GM21737 (cell line): ENCODE measurements around the gene SPTBN5.

Experiments
- ATAC-seq: cut with Tn5 transposase; IDR thresholded peaks from one replicate; pipeline ENCODE4 v1.9.1; 2021; ENCODE audit warnings: mild to moderate bottlenecking, moderate library complexity; ENCODE audit not compliant: unreplicated experiment

The SPTBN5 gene

GRCh38 chr15:41893422-41894250, at the start of gene SPTBN5:
SPTBN5 (minus strand) TSS chr15:41894053; CDS start chr15:41893497, 556 bp downstream.
- no peak for ATAC-seq

- no peak for ATAC-seq
Measured at GRCh38 chr15:41942886-41943285, 49.0 kb upstream of the SPTBN5 start.

DNA sequence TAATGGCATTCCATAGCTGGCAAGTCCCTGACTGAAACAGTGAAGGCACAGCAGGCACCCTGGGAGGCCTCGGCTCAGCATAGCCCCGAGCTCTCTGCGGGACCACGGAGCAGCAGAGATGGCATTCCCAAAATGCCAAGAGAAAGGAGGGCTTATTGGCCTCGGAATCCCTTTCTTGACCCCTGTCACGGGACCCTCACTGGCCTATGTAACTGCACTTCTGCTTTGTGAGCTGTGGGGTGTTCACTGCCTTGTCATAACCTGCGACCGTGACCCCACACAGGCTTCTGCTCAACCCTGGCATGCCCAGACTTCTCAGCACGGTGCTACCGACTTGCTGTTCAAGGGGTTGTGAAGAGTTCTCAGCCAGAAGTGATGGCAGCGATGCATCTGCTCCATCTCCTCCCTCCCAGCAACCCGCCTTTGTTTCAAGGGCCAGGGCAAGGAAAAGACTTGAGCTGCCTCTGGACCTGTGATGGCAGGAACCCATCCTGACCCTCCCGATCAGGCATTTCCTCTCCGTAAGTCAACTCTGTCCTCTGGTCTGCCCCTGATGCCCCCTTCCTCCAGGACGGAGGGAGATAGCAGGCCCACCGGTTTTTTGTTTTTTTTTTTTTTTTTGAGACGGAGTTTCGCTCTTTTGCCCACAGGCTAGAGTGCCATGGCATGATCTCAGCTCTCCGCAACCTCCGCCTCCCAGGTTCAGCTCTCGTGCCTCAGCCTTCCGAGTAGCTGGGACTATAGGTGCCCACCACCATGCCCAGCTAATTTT, 48.0 kb upstream of the SPTBN5 start:
- ATAC-seq, result no peak

DNA sequence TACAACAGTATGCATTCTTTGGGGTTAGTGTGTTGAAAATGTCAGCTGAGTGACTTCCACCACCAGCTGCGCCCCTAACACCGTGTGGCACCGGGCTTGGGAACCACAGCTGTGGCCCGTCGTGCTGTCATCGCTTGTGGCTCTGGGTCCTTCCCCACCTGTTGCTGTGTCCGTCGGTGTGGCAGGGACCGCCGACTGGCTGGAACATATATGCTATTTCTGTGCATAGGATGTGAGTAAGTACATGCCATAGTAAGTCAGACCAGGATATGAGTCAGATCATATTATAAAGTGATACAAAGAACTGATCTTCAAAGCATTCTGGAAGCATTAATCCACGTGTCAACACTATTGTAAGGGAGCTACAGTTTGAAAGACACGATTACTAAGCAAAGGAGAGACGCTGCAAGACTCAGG, 46.6 kb upstream of the SPTBN5 start:
- ATAC-seq, result no peak

DNA sequence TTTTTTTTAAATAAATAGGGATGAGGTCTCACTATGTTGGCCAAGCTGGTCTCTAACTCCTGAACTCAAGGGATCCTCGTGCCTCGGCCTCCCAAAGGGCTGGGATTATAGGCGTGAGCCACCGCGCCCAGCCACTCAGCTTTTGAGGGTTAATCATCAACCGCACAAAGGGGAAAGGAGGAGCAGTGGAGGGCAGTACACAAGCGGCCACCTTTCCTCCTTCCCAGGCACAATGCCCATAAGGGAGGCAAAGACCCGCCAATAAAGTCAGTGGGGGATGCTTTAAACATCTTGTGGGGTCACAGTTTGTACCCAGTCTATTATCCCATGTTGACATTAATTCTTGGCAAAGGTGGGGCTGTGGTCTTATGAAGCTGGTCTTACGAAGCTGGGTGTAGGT, 46.1 kb upstream of the SPTBN5 start:
- ATAC-seq, result no peak

- no peak for ATAC-seq
Measured at GRCh38 chr15:41937568-41937923, 43.7 kb upstream of the SPTBN5 start.

DNA sequence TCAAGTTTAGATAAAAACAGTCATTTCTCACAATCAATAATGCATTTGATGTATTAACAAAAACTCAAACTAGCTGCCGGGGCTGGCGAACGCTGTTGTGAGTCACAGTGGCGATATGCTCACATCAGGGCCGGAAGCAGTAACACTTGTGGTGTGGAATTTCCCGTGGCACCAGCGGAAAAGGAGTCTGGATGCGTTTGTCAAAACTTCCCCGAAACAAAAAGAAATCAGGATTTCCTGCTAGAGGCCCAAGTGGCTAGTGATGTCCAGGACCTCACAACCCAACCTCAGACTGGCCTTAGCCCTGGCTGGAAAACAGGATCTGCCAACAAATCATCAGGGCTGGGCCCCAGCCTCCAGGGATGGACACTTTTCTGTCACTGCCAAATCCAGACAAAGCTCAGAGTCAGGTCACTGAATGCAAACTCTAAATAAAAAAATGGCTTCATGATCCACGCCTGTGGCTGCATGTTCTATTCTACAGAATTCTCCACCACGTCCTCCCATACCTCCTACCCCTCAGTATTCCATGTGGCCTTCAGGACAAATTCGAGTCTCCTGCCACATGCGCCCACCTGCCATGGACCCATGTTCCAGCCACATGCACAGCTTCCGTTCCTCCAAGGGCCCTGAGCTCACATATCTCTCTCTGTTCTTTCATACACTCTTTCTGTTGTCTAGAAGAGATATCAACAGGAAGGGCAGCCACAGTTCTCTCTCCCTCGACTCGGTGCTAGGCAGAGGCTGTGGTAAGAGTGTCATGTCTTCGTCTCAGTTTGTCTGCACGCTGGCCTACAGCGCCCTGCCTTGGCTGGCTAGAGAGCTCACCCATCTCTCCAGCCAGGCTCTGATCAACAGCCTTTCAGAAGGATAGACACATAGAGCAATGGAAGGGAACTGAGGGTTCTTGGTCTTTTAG, 43.1 kb upstream of the SPTBN5 start:
- no peak for ATAC-seq

GRCh38 chr15:41936155-41936554, 42.3 kb upstream of the SPTBN5 start:
- ATAC-seq, result no peak

- no peak for ATAC-seq
Measured at GRCh38 chr15:41935566-41936020, 41.7 kb upstream of the SPTBN5 start.

DNA sequence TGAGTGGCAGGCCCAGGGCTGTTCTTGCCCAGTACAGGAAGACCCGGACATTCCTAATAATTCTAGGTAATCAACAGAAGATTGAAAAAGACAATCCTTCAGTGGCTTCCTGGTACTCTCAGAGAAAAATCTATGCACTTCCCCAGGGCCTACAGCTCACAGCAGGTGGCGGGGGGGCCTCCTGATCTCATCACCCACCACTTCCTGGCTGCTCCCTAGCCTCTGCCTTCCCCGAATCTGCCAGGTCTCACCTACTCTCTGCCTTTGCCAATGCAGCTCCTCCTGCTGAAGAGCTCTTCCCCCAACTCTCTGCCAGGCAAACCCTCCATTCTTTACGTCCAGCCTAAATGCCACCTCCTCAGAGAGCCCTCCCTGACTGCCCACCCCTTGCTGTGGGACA, 41.0 kb upstream of the SPTBN5 start:
- ATAC-seq, result no peak

DNA sequence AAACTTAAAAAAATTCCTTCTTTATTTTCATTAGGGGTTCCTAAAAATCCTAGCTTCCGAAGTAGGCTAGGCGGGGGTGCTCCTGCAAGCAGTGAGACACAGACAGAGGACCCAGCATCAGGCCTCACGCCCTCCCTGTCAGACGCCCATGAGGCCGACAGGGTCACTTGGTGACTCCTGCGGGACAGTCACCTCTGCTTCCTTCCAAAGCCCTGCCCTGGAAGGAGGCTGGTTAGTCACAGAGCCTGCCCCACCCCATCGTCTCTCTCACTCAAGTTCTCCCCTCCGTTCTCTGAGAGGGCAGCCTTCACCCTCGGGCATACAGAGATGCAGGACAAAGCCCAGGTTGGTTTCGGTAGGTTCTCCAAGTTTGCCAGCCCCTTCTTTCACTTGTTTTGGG, 39.9 kb upstream of the SPTBN5 start:
- ATAC-seq, result no peak

- no peak for ATAC-seq
Measured at GRCh38 chr15:41933326-41933725, 39.5 kb upstream of the SPTBN5 start.

GRCh38 chr15:41932511-41933289, 38.8 kb upstream of the SPTBN5 start:
- ATAC-seq, result no peak

GRCh38 chr15:41932101-41932500, 38.2 kb upstream of the SPTBN5 start:
- no peak for ATAC-seq

DNA sequence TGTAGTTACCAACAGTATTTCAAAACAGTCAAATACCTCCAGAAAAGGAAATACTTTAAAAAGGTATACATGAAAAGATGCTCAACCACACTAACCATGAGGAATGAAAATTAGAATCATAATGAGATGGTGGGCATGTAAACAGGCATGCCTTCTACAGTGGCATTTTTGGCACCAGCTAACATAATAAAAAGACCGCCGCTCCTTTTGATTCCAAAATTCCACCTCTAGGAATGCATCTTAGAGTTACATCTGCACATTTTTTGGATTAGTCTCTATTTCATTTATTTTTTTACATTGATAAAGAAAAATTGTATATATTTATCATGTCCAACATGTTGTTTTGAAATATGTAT, 37.0 kb upstream of the SPTBN5 start:
- no peak for ATAC-seq

- no peak for ATAC-seq
Measured at GRCh38 chr15:41930221-41930866, 36.5 kb upstream of the SPTBN5 start.

DNA sequence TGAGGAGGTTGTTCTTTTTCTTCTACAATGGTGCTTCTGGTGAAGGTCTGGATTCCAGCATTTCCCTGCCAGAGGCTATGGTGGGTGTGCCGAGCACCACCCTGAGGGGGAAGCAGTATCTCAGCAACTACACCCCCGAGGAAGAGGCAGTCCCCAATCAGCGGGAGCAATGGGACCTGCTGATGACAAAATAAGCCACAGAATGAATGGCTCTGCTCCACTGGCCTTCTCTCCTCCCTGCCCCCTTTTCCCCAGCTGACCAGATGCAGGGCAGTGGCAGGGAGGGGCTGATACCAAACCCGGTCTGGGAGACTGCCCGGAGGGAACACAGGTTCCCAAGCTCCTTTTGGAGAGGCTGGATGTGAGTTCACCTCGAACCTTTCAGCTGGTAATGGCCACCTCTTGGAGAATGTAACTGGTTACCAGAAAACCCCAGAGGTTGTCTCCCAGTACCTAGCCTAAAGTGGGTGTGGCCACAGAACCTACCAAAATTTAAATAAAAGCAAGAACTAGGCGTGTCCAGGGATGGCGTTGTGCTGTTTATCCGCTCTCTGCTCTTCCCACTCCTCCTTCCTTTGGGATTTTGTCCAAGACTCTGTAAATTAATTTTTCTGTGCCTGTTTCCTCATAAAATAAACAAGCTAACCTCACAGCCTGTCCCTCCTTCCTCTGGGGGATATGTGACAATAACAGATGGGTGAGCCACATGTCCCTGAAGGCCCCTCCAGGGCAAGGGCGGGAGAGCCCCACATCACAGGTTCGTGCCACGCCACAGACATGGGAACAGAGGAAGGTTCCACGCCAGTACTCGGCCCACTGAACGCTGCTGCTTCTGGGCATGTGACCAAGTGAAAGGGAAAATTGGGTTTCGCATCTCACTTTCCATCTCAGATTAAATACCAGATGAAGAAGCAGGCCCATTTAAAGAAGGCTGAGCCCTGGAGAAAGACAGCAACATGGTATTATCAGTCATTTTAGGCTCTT, 35.1 kb upstream of the SPTBN5 start:
- peak; percentile 66 for ATAC-seq

DNA sequence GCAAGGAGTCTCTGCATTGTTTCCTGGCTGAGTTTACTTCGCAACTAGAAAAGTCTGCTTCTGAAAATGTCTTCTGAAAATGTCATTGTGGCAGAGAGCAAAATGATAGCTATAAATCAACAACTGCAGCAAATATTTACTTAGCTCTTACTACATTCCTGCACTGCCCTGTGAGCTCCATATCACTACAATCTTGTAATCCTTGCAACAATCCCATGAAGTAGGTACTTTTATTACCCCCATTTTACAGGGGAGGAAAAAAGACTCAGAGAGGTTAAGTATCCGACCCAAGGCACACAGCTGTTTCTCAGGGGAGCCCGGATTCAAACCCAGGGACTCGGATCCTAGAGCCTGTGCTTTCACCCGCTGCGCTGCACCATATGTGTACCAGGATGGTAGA, 34.2 kb upstream of the SPTBN5 start:
- ATAC-seq, result no peak

DNA sequence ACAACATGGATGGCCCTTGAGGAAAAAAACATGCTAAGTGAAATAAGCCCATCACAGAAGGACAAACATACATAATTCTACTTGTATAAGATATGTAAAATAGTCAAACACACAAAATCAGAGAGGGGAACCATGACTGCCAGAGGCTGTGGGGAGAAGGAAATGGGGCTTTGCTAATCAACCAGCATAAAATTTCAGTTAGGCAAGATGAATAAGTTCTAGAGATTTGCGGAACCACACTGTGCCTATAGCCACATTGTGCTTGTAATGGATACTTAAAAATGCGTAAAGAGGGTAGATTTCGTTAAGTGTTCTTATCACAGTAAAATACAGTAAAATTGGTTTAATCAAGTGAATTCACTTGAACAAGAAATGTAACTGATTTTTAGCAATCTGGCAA, 33.7 kb upstream of the SPTBN5 start:
- no peak for ATAC-seq
